Right lobe of liver (tissue), 4 donors: ENCODE results near the gene MICOS13.

Experiments used
- POLR2A ChIP-seq: fragments of 450-650 bp; IDR thresholded peaks from one replicate; pipeline ENCODE4 v1.6.1; 2017; ENCODE audit warnings: antibody characterized with exemption, mild to moderate bottlenecking
- TF ChIP-seq, protein P1 (sequence below), 4 donors: fragments of 200-600 bp in 3 of 4; fragments of 450-650 bp in 1 of 4; IDR thresholded peaks; one replicate each; pipeline versions ENCODE4 v1.5.1 to v1.8.0; 2016 to 2022; ENCODE audit warnings: antibody characterized with exemption in 4 of 4, mild to moderate bottlenecking in 2 of 4
- donor health status: DM: no; HTN: no; CAD: no.
- donor health status: DM: no; HTN: no; CAD: no.
- donor health status: DM: no; HTN: yes; CAD: no.

GRCh38 chr19:5663904-5664303, 16.4 kb downstream of the MICOS13 start:
- TF ChIP-seq, protein P1, sequence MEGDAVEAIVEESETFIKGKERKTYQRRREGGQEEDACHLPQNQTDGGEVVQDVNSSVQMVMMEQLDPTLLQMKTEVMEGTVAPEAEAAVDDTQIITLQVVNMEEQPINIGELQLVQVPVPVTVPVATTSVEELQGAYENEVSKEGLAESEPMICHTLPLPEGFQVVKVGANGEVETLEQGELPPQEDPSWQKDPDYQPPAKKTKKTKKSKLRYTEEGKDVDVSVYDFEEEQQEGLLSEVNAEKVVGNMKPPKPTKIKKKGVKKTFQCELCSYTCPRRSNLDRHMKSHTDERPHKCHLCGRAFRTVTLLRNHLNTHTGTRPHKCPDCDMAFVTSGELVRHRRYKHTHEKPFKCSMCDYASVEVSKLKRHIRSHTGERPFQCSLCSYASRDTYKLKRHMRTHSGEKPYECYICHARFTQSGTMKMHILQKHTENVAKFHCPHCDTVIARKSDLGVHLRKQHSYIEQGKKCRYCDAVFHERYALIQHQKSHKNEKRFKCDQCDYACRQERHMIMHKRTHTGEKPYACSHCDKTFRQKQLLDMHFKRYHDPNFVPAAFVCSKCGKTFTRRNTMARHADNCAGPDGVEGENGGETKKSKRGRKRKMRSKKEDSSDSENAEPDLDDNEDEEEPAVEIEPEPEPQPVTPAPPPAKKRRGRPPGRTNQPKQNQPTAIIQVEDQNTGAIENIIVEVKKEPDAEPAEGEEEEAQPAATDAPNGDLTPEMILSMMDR (IDR thresholded peaks at IDR 0.05): no peak
- no peak for TF ChIP-seq POLR2A
